ENCODE results near the gene HECTD4. TPM values are rescaled to one million over a fixed set of nuclear protein-coding genes. Genes with fewer than 3 reads are reported as not detected.

The HECTD4 gene
- total and polyA plus RNA-seq, 9 of the 15 experiments (the other 6 are each of a cell fraction or from before 2014, with no cell fraction given): 3.5 to 33.3 (median 13.5) TPM

- H3K27ac ChIP-seq (ENCODE audit: extremely low read depth, low read depth, low read length): no peak overlapping the region
- WGBS (ENCODE audit: insufficient coverage, low coverage, missing lambda C conversion rate): 90% methylated on average over 16 of the region's 20 CpGs
- TF ChIP-seq RB1 (IDR thresholded peaks at IDR 0.05; ENCODE audit: low read depth) (no peak), FOS (IDR thresholded peaks at IDR 0.05; ENCODE audit: extremely low read depth, insufficient read length) (no peak), CBX5 (IDR thresholded peaks at IDR 0.05; ENCODE audit: borderline replicate concordance, low read depth) (no peak), CEBPG (CRISPR knock-in tag; IDR thresholded peaks at IDR 0.05) (no peak), CEBPG (tag; conservative IDR thresholded peaks at IDR 0.05 in 1 of 2, IDR thresholded peaks at IDR 0.05 in 1 of 2) (no peak), HBP1 (CRISPR knock-in tag; IDR thresholded peaks at IDR 0.05) (no peak)
- TF ChIP-seq, protein P1, sequence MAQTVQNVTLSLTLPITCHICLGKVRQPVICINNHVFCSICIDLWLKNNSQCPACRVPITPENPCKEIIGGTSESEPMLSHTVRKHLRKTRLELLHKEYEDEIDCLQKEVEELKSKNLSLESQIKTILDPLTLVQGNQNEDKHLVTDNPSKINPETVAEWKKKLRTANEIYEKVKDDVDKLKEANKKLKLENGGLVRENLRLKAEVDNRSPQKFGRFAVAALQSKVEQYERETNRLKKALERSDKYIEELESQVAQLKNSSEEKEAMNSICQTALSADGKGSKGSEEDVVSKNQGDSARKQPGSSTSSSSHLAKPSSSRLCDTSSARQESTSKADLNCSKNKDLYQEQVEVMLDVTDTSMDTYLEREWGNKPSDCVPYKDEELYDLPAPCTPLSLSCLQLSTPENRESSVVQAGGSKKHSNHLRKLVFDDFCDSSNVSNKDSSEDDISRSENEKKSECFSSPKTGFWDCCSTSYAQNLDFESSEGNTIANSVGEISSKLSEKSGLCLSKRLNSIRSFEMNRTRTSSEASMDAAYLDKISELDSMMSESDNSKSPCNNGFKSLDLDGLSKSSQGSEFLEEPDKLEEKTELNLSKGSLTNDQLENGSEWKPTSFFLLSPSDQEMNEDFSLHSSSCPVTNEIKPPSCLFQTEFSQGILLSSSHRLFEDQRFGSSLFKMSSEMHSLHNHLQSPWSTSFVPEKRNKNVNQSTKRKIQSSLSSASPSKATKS (CRISPR knock-in tag; IDR thresholded peaks at IDR 0.05): no peak
Observed at GRCh38 chr12:112175361-112176155, 206.7 kb downstream of the HECTD4 start.

More at GRCh38 chr12:112175361-112176155, 206.7 kb downstream of the HECTD4 start:
- BruUV-seq (replicated peaks): no TSS peak
- H2AFZ ChIP-seq (ENCODE audit: low read depth, low read length): no peak overlapping the region
- no peaks in the 10 kb centered on the region for H3K79me2 ChIP-seq (ENCODE audit: control insufficient read depth, insufficient read depth, low read length)
- H4K20me1 ChIP-seq (replicated peaks; ENCODE audit: control insufficient read depth, insufficient read depth, low read length): no peaks in the 10 kb centered on the region
- ATAC-seq (no peak), DNase-seq (ENCODE audit: extremely low read depth in 1 of 4, low spot score in 3 of 4) (no peak), FAIRE-seq (no peak)
- in situ Hi-C loops (cut with MboI): no loop called here
- peaks cover 0 to 4% of the 10 kb centered on the region in 2 experiments; a peak in 1 of 5 replicates for H3K4me1 ChIP-seq (replicated peaks in 1 of 2; ENCODE audit: control insufficient read depth in 2 of 2, insufficient read depth in 2 of 2, low read length in 2 of 2)
- H3K4me2 ChIP-seq (ENCODE audit: insufficient read depth, low read length): no peak overlapping the region
- ChIA-PET CTCF (ENCODE audit: low intra/inter-chr PET ratio) (no interaction called here), POLR2A (no interaction called here)
- no peak overlapping the region for H3K9ac ChIP-seq (ENCODE audit: insufficient read depth in 1 of 2, low read depth in 2 of 2, low read length in 2 of 2)
- no peak overlapping the region for H3K4me3 ChIP-seq
- H3K9me3 ChIP-seq (replicated peaks; ENCODE audit: control insufficient read depth, insufficient read depth, low read depth, low read length): no peaks in the 10 kb centered on the region
- no peaks in the 10 kb centered on the region for H3K9me1 ChIP-seq (ENCODE audit: control insufficient read depth, insufficient read depth, low read length)
- H3K27me3 ChIP-seq (ENCODE audit: control insufficient read depth in 2 of 2, insufficient read depth in 2 of 2, low read length in 2 of 2): no peaks in the 10 kb centered on the region
- H3K36me3 ChIP-seq (ENCODE audit: control insufficient read depth, insufficient read depth, low read length): peaks cover 68% of the 10 kb centered on the region
- intact Hi-C loops (cut with micrococcal nuclease): no loop called here

All from K562 (cell line).